HepG2 (cell line): Measurements from ENCODE around the gene RPS4Y1. TPM values are rescaled to one million over a fixed set of nuclear protein-coding genes. Genes with fewer than 3 reads are reported as not detected.
"Not testable (repeated sequence)": the region's sequence is repeated elsewhere in the genome, so short reads cannot be mapped to it uniquely, and the experiment has no call there.

Experiments used
- ATAC-seq: fragments of 200-7000 bp; cut with Tn5 transposase; 3 replicates; pipeline ENCODE4 v1.9.1; 2020; ENCODE audit warnings: mild to moderate bottlenecking, moderate library complexity
- BruUV-seq: library from RNA; stranded (reverse); fragments of 400-500 nt; replicated peaks from 2 replicates; lab custom pipeline; 2021; lab: Mats Ljungman, UMichigan
- CTCF ChIA-PET: fragments of 300-600 bp; formaldehyde crosslinking; extraction: SDS; loops from one replicate; lab custom pipeline; 2021; ENCODE audit warnings: low total read pairs, inconsistent platforms, low intra/inter-chr PET ratio; lab: Yijun Ruan, JAX
- POLR2A ChIA-PET: fragments of 350-600 bp; sonication (Branson Sonifier 250); formaldehyde crosslinking; loops from one replicate; lab custom pipeline; 2020; ENCODE audit warnings: antibody characterized with exemption, inconsistent platforms; lab: Yijun Ruan, JAX
- DNase-seq: peaks from one replicate; pipeline ENCODE4 v3.0.0-alpha.2; 2015; ENCODE audit warnings: low spot score
- FAIRE-seq: peaks from 3 replicates; lab custom pipeline; 2011; peaks lifted over from hg19 to GRCh38; lab: Jason Lieb, UNC
- H2AFZ ChIP-seq: one replicate; pipeline ENCODE4 v1.6.1; 2011; ENCODE audit warnings: low read length, inconsistent platforms
- H3K27ac ChIP-seq: fragments of 300-600 bp; 3 replicates; pipeline ENCODE4 v1.8.0; 2011; ENCODE audit warnings: mixed run types, mild to moderate bottlenecking, mixed read lengths, low read length, inconsistent platforms; ENCODE audit not compliant: insufficient read depth; ENCODE audit errors: extremely low read length
- H3K27me3 ChIP-seq, 2 experiments: fragments of 200-600 bp in 1 of 2; 2 replicates in 1 of 2; 3 replicates in 1 of 2; pipeline versions ENCODE4 v1.6.0 to v1.8.0; 2011; ENCODE audit warnings: low read length in 2 of 2, mild to moderate bottlenecking in 2 of 2, moderate library complexity in 2 of 2, inconsistent platforms in 1 of 2; ENCODE audit not compliant: insufficient read depth in 2 of 2, control insufficient read depth in 1 of 2
- H3K36me3 ChIP-seq, 2 experiments: fragments of 200-600 bp in 1 of 2; replicated peaks in 1 of 2; 2 replicates in 1 of 2; 3 replicates in 1 of 2; pipeline versions ENCODE4 v1.5.1 to v1.8.0; 2011; ENCODE audit warnings: low read length in 2 of 2, inconsistent platforms in 1 of 2; ENCODE audit not compliant: insufficient read depth in 2 of 2, control insufficient read depth in 1 of 2
- H3K4me1 ChIP-seq: 2 replicates; pipeline ENCODE4 v1.5.1; 2012; ENCODE audit warnings: low read length, inconsistent platforms; ENCODE audit not compliant: insufficient read depth
- H3K4me2 ChIP-seq: 2 replicates; pipeline ENCODE4 v1.6.0; 2011; ENCODE audit warnings: low read depth, low read length, inconsistent platforms
- H3K4me3 ChIP-seq, 3 experiments: fragments of 200-600 bp in 1 of 3; sonication (generic), shearing (Covaris generic) in 1 of 3; replicated peaks in 1 of 3; 2 replicates each; pipeline ENCODE4 v1.5.1; 2011 to 2016; ENCODE audit warnings: low read length in 3 of 3, inconsistent platforms in 2 of 3, low read depth in 2 of 3, mild to moderate bottlenecking in 2 of 3, control low read depth in 1 of 3, mixed read lengths in 1 of 3; ENCODE audit not compliant: insufficient read depth in 1 of 3
- H3K79me2 ChIP-seq: one replicate; pipeline ENCODE4 v1.6.1; 2011; ENCODE audit warnings: low read length, inconsistent platforms; ENCODE audit not compliant: insufficient read depth
- H3K9ac ChIP-seq: 2 replicates; pipeline ENCODE4 v1.6.0; 2011; ENCODE audit warnings: mild to moderate bottlenecking, low read depth, low read length, inconsistent platforms; ENCODE audit not compliant: insufficient read depth
- H3K9me3 ChIP-seq: 2 replicates; pipeline ENCODE4 v1.5.1; 2012; ENCODE audit warnings: mild to moderate bottlenecking, low read length
- H4K20me1 ChIP-seq: 2 replicates; pipeline ENCODE4 v1.6.0; 2011; ENCODE audit warnings: inconsistent platforms, mild to moderate bottlenecking, low read length, moderate library complexity; ENCODE audit not compliant: insufficient read depth
- CHD2 ChIP-seq: IDR thresholded peaks from 2 replicates; pipeline ENCODE4 v1.6.1; 2011; ENCODE audit warnings: low read depth, low read length, improper control_type of control experiment
- FOSL2 ChIP-seq: sonication (generic); formaldehyde crosslinking; IDR thresholded peaks from 2 replicates; pipeline ENCODE4 v1.4.0; 2020; ENCODE audit warnings: missing genetic modification reagents
- JDP2 ChIP-seq: sonication (generic); formaldehyde crosslinking; IDR thresholded peaks from 2 replicates; pipeline ENCODE4 v1.8.1; 2022; ENCODE audit warnings: missing genetic modification reagents, borderline replicate concordance
- NCOR1 ChIP-seq: fragments of 200-600 bp; sonication (generic); IDR thresholded peaks from 2 replicates; pipeline ENCODE4 v1.7.0; 2017; ENCODE audit warnings: antibody characterized with exemption, low read length, borderline replicate concordance
- NR2C2 ChIP-seq: sonication (generic); formaldehyde crosslinking; IDR thresholded peaks from 2 replicates; pipeline ENCODE4 v1.4.0; 2020; ENCODE audit warnings: missing genetic modification reagents, mild to moderate bottlenecking, moderate library complexity, borderline replicate concordance
- NR2F6 ChIP-seq, 2 experiments: IDR thresholded peaks; 2 replicates each; pipeline ENCODE4 v1.6.1; 2016; ENCODE audit warnings: antibody characterized with exemption in 1 of 2, mild to moderate bottlenecking in 1 of 2
- NRL ChIP-seq: sonication (generic); formaldehyde crosslinking; IDR thresholded peaks from 2 replicates; pipeline ENCODE4 v1.5.0; 2020; ENCODE audit warnings: missing genetic modification reagents, mild to moderate bottlenecking, moderate library complexity, borderline replicate concordance
- ZNF367 ChIP-seq: sonication (generic); formaldehyde crosslinking; IDR thresholded peaks from 2 replicates; pipeline ENCODE4 v1.4.0; 2020; ENCODE audit warnings: missing genetic modification reagents, borderline replicate concordance
- ZNF577 ChIP-seq: sonication (generic); formaldehyde crosslinking; IDR thresholded peaks from 2 replicates; pipeline ENCODE4 v1.4.0; 2020; ENCODE audit warnings: mild to moderate bottlenecking, low read depth, missing genetic modification reagents, borderline replicate concordance
- ZNF761 ChIP-seq: sonication (generic); formaldehyde crosslinking; conservative IDR thresholded peaks from 2 replicates; pipeline ENCODE4 v1.4.0; 2020; ENCODE audit warnings: mild to moderate bottlenecking, missing genetic modification reagents
- ZSCAN31 ChIP-seq: sonication (generic); formaldehyde crosslinking; IDR thresholded peaks from 2 replicates; pipeline ENCODE4 v1.5.0; 2020; ENCODE audit warnings: low read depth, mild to moderate bottlenecking, missing genetic modification reagents
- WGBS: methylation state at CpG from one replicate; pipeline ENCODE4 v1.1.6; 2017; ENCODE audit warnings: low lambda C conversion rate; 5-methylcytosine and 5-hydroxymethylcytosine counted together
- in situ Hi-C: cut with HindIII; loops from 2 replicates; pipeline ENCODE4 v1.10.0; 2017; ENCODE audit warnings: low pct_unique_long_range_greater_than_20kb; ENCODE audit not compliant: extremely low pct_ligation_motif_present
- intact Hi-C: fragments of 100-400 bp; cut with micrococcal nuclease; formaldehyde crosslinking; loops from one replicate; pipeline ENCODE4 v1.10.0; 2022; ENCODE audit not compliant: unreplicated experiment
- polyA plus RNA-seq, 8 experiments: library from polyadenylated mRNA; depleted of rRNA in 3 of 8; stranded (reverse) in 7 of 8; unstranded in 1 of 8; fragments of >200 nt; fragmentation: Illumina TruSeq in 4 of 8; extraction: Trizol in 4 of 8; gene quantifications; 2 replicates each; pipeline versions ENCODE4 v1.2.1 to v1.2.3, GENCODE V29; 2011 to 2016; ENCODE audit warnings: low read depth in 4 of 8, missing spikeins in 1 of 8, mixed read lengths in 1 of 8; ENCODE audit not compliant: insufficient read depth in 1 of 8
- total RNA-seq, 5 experiments: library from RNA; depleted of rRNA; stranded (reverse); fragments of >200 nt; fragmentation: Illumina TruSeq; extraction: Trizol; gene quantifications; 2 replicates each; pipeline ENCODE4 v1.2.3, GENCODE V29; 2016; ENCODE audit warnings: low read depth in 1 of 5
- TF ChIP-seq, protein P1 (sequence below): sonication (generic); formaldehyde crosslinking; IDR thresholded peaks from 2 replicates; pipeline ENCODE4 v1.4.0; 2020; ENCODE audit warnings: missing genetic modification reagents
- TF ChIP-seq, protein P2 (sequence below): sonication (generic); formaldehyde crosslinking; IDR thresholded peaks from 2 replicates; pipeline ENCODE4 v1.4.0; 2020; ENCODE audit warnings: missing genetic modification reagents, borderline replicate concordance

RPS4Y1 gene
- total and polyA plus RNA-seq, 2 of the 13 experiments (the other 11 are each of a cell fraction or from before 2014, with no cell fraction given): 461 to 1,080 TPM

DNA sequence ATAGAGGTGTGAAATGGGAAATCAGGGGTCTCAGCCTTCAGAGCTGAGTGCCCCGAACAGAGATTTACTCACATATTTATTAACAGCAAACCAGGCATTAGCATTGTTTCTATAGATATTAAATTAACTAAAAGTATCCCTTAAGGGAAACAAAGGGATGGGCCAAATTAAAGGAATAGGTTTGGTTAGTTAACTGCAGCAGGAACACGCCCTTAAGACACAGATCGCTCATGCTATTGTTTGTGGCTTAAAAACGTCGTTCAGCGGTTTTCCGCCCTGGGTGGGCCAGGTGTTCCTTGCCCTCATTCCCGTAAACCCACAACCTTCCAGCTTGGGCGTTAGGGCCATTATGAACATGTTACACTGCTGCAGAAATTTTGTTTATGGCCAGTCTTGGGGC lies 30.8 kb downstream of the RPS4Y1 start:
- in situ Hi-C loops, H3K79me2 ChIP-seq, DNase-seq, H3K36me3 ChIP-seq, H3K27ac ChIP-seq, FAIRE-seq, H4K20me1 ChIP-seq, POLR2A ChIA-PET, H3K9me3 ChIP-seq, intact Hi-C loops, H3K27me3 ChIP-seq, CTCF ChIA-PET, H3K9ac ChIP-seq, H3K4me3 ChIP-seq, ATAC-seq, H2AFZ ChIP-seq, H3K4me1 ChIP-seq, H3K4me2 ChIP-seq, BruUV-seq: not testable (repeated sequence)
- 98% methylated on average over 8 of the region's 9 CpGs for WGBS
- TF ChIP-seq ZNF761 (CRISPR knock-in tag): peak; percentile 100

DNA sequence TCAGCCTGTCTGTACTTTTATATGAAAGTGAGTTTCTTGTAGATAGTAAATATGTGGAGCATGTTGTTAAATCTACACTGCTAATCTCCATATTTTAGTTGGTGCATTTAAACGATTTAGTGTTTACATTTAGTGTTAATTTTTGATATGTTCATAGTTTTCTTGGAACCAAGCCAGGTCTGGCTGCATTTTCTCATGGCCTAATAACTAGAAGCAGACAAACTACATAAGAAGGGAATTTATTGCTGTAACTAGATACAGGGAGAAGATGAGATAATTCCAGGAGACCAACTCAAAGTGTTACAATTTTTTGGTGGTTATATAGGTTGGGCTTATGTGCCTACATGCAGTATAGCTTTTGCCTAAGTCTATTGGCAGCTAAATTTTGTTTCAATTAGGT lies 32.8 kb downstream of the RPS4Y1 start:
- DNase-seq: no peak
- Histone ChIP-seq H3K79me2 (no peaks in the 10 kb centered on the region), H3K4me1 (no peaks in the 10 kb centered on the region), H3K27me3 (no peaks in the 10 kb centered on the region), H2AFZ (no peak overlapping the region), H3K27ac (no peak overlapping the region), H3K4me3 (no peak overlapping the region), H3K4me2 (no peak overlapping the region), H3K9me3 (peaks cover 5% of the 10 kb centered on the region; the same call in 1 of the 2 replicates), H4K20me1 (no peaks in the 10 kb centered on the region), H3K9ac (no peak overlapping the region), H3K36me3 (no peaks in the 10 kb centered on the region)
- 45% methylated on average over 1 of the region's 1 CpG for WGBS
- no TSS peak for BruUV-seq
- in situ Hi-C loops: no loop called here
- intact Hi-C loops: no loop called here
- POLR2A ChIA-PET: no interaction called here
- CTCF ChIA-PET: no interaction called here
- FAIRE-seq: no peak
- ATAC-seq: no peak
- TF ChIP-seq CHD2 (no peak), FOSL2 (no peak), ZNF577 (CRISPR knock-in tag) (no peak), ZNF367 (CRISPR knock-in tag) (no peak), NCOR1 (no peak), NRL (CRISPR knock-in tag) (no peak), NR2F6 (IDR thresholded peaks at IDR 0.05) (no peak), NR2F6 (CRISPR knock-in tag; IDR thresholded peaks at IDR 0.05) (no peak), JDP2 (CRISPR knock-in tag) (no peak), ZSCAN31 (CRISPR knock-in tag) (no peak), NR2C2 (CRISPR knock-in tag) (no peak)
- TF ChIP-seq, protein P1, sequence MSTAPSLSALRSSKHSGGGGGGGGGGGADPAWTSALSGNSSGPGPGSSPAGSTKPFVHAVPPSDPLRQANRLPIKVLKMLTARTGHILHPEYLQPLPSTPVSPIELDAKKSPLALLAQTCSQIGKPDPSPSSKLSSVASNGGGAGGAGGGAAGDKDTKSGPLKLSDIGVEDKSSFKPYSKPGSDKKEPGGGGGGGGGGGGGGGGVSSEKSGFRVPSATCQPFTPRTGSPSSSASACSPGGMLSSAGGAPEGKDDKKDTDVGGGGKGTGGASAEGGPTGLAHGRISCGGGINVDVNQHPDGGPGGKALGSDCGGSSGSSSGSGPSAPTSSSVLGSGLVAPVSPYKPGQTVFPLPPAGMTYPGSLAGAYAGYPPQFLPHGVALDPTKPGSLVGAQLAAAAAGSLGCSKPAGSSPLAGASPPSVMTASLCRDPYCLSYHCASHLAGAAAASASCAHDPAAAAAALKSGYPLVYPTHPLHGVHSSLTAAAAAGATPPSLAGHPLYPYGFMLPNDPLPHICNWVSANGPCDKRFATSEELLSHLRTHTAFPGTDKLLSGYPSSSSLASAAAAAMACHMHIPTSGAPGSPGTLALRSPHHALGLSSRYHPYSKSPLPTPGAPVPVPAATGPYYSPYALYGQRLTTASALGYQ (CRISPR knock-in tag): no peak
- TF ChIP-seq, protein P2, sequence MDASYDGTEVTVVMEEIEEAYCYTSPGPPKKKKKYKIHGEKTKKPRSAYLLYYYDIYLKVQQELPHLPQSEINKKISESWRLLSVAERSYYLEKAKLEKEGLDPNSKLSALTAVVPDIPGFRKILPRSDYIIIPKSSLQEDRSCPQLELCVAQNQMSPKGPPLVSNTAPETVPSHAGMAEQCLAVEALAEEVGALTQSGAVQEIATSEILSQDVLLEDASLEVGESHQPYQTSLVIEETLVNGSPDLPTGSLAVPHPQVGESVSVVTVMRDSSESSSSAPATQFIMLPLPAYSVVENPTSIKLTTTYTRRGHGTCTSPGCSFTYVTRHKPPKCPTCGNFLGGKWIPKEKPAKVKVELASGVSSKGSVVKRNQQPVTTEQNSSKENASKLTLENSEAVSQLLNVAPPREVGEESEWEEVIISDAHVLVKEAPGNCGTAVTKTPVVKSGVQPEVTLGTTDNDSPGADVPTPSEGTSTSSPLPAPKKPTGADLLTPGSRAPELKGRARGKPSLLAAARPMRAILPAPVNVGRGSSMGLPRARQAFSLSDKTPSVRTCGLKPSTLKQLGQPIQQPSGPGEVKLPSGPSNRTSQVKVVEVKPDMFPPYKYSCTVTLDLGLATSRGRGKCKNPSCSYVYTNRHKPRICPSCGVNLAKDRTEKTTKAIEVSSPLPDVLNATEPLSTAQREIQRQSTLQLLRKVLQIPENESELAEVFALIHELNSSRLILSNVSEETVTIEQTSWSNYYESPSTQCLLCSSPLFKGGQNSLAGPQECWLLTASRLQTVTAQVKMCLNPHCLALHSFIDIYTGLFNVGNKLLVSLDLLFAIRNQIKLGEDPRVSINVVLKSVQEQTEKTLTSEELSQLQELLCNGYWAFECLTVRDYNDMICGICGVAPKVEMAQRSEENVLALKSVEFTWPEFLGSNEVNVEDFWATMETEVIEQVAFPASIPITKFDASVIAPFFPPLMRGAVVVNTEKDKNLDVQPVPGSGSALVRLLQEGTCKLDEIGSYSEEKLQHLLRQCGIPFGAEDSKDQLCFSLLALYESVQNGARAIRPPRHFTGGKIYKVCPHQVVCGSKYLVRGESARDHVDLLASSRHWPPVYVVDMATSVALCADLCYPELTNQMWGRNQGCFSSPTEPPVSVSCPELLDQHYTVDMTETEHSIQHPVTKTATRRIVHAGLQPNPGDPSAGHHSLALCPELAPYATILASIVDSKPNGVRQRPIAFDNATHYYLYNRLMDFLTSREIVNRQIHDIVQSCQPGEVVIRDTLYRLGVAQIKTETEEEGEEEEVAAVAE (CRISPR knock-in tag): no peak
